RWPE1 (cell line): ENCODE results near the gene IQCH.

Source experiments
- CTCF ChIA-PET: fragments of 350-600 bp; sonication (Branson Sonifier 250); formaldehyde crosslinking; extraction: SDS; loops from one replicate; lab custom pipeline; 2021; lab: Yijun Ruan, JAX
- POLR2A ChIA-PET: fragments of 400-600 bp; formaldehyde crosslinking; extraction: SDS; loops from one replicate; lab custom pipeline; 2020; ENCODE audit warnings: antibody characterized with exemption; ENCODE audit not compliant: low non-redundant PET; lab: Yijun Ruan, JAX
- DNase-seq: peaks from one replicate; pipeline ENCODE4 v3.0.0; 2012; ENCODE audit warnings: low spot score
- H3K27ac ChIP-seq: fragments of 450-650 bp; 2 replicates; pipeline ENCODE4 v1.5.1; 2017
- TF ChIP-seq, protein P1 (sequence below): fragments of 450-650 bp; conservative IDR thresholded peaks from 2 replicates; pipeline ENCODE4 v1.5.1; 2017; ENCODE audit warnings: low read depth, mild to moderate bottlenecking

IQCH gene

GRCh38 chr15:67545864-67546263, 291.3 kb downstream of the IQCH start:
- no peak overlapping the region for H3K27ac ChIP-seq
- ChIA-PET CTCF (no interaction called here), POLR2A (no interaction called here)
- TF ChIP-seq, protein P1, sequence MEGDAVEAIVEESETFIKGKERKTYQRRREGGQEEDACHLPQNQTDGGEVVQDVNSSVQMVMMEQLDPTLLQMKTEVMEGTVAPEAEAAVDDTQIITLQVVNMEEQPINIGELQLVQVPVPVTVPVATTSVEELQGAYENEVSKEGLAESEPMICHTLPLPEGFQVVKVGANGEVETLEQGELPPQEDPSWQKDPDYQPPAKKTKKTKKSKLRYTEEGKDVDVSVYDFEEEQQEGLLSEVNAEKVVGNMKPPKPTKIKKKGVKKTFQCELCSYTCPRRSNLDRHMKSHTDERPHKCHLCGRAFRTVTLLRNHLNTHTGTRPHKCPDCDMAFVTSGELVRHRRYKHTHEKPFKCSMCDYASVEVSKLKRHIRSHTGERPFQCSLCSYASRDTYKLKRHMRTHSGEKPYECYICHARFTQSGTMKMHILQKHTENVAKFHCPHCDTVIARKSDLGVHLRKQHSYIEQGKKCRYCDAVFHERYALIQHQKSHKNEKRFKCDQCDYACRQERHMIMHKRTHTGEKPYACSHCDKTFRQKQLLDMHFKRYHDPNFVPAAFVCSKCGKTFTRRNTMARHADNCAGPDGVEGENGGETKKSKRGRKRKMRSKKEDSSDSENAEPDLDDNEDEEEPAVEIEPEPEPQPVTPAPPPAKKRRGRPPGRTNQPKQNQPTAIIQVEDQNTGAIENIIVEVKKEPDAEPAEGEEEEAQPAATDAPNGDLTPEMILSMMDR: no peak
- DNase-seq: no peak

GRCh38 chr15:67547064-67547463, 292.5 kb downstream of the IQCH start:
- no peak for DNase-seq
- CTCF ChIA-PET: interaction anchor here (0.6 kb wide), 1 partner anchor 708 kb away, joined by 3 read pairs; no protein-coding TSS in a partner anchor
- POLR2A ChIA-PET: no interaction called here
- TF ChIP-seq, protein P1: no peak
- no peak overlapping the region for H3K27ac ChIP-seq

GRCh38 chr15:67547836-67548235, 293.2 kb downstream of the IQCH start:
- no peak overlapping the region for H3K27ac ChIP-seq
- TF ChIP-seq, protein P1: no peak
- CTCF ChIA-PET: no interaction called here
- no peak for DNase-seq
- POLR2A ChIA-PET: no interaction called here

DNA sequence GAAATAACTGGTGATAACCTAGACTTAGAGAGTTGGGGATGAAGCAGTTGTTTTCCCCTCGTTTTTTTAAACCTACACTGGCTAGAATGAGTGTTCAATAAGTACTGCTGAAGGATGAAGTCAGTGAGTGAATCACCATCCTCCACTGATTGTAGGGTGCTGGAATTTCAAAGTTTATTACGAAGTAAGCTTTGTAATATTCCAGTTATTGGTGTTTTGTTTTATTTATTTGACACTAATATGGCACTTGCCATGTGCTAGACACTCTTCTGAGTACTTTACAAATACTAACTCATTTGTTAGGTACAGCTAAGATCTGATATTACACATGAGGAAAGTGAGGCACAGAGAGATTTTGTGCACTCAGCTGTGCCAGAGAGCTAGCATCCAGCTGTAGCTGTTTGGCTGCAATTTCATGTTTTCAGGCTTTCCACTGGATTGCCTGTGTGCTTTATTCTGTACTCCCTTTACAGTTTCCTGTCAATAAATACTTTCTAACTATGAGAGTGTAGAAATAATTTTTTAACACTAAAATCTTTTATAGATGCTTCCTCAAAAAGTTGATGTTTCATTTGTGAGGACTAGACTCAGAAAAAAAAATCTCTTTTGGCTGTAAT, 293.8 kb downstream of the IQCH start:
- no peak for DNase-seq
- ChIA-PET POLR2A (no interaction called here), CTCF (no interaction called here)
- TF ChIP-seq, protein P1: no peak
- no peak overlapping the region for H3K27ac ChIP-seq

GRCh38 chr15:67548862-67549651, 294.5 kb downstream of the IQCH start:
- H3K27ac ChIP-seq: no peak overlapping the region
- ChIA-PET POLR2A (no interaction called here), CTCF (no interaction called here)
- TF ChIP-seq, protein P1: no peak
- no peak for DNase-seq

DNA sequence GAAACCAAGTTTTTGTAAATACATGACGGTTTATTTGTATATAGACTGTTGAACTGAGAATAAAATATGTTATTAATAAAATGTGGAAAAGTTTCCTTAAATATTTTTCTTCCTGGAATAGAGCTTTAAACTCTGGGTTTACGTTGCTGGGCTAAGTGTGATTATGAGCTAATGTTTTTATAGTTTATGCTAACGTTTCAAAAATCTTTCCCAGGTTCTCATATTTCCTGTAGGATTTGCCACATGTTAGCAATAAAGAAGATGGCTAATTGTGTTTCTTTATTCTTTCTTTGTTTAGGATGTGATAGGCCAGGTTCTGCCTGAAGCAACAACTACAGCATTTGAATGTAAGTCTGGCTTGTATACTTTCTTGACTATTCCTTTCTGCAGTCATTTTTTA, 295.1 kb downstream of the IQCH start:
- H3K27ac ChIP-seq: no peak overlapping the region
- ChIA-PET POLR2A (no interaction called here), CTCF (no interaction called here)
- DNase-seq: no peak
- TF ChIP-seq, protein P1: no peak
